Tibial nerve (tissue), 4 donors: ENCODE data around the gene SPRR1A.

ENCODE experiments used
- EP300 ChIP-seq, 2 donors: sonication (generic); formaldehyde crosslinking; IDR thresholded peaks; one replicate each; pipeline ENCODE4 v1.6.1; 2017; ENCODE audit warnings: antibody characterized with exemption in 2 of 2, mild to moderate bottlenecking in 1 of 2
- POLR2A ChIP-seq, 2 donors: fragments of 450-650 bp; IDR thresholded peaks; one replicate each; pipeline ENCODE4 v1.6.1; 2017; ENCODE audit warnings: antibody characterized with exemption in 2 of 2, mild to moderate bottlenecking in 2 of 2, moderate library complexity in 2 of 2
- TF ChIP-seq, protein P1 (sequence below), 5 experiments: fragments of 200-600 bp in 3 of 5; fragments of 450-650 bp in 2 of 5; sonication (generic) in 3 of 5; IDR thresholded peaks; one replicate each; pipeline ENCODE4 v1.5.1; 2016 to 2019; ENCODE audit warnings: antibody characterized with exemption in 5 of 5, mild to moderate bottlenecking in 3 of 5, moderate library complexity in 2 of 5

DNA sequence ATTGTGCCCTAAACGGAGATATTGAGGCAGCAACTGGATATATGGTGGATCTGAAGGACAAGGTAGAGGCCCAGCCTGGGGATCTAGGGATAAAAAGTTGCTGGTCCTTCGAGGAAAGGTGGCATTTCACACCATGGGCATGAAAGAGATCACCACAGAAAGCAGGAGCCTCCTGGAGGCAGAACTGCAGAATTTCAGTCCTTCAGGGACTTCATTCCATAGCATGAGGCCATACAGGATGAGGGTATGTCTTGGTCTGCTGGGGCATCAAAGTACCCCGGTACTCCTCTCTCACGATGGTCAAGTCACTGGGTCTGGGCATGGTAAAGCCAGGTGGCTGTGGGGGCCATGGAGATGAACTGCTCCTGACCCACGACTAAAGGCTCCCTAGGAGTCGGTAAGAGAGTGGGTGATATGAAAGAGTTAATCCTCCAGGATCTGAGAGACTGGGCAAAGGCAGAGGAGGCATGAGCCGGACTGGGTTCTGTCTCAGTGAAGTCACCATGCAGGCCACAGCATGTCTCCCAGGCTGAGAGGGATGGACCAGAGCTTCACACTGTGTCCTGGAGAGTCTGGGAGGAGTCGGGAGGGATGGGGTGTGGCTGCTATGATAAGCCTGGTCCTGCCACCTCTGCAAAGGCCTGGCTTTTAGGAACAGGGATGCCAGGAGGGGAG is 42.7 kb upstream of the SPRR1A start:
- no peak for TF ChIP-seq EP300 (IDR thresholded peaks at IDR 0.05)
- TF ChIP-seq, protein P1, sequence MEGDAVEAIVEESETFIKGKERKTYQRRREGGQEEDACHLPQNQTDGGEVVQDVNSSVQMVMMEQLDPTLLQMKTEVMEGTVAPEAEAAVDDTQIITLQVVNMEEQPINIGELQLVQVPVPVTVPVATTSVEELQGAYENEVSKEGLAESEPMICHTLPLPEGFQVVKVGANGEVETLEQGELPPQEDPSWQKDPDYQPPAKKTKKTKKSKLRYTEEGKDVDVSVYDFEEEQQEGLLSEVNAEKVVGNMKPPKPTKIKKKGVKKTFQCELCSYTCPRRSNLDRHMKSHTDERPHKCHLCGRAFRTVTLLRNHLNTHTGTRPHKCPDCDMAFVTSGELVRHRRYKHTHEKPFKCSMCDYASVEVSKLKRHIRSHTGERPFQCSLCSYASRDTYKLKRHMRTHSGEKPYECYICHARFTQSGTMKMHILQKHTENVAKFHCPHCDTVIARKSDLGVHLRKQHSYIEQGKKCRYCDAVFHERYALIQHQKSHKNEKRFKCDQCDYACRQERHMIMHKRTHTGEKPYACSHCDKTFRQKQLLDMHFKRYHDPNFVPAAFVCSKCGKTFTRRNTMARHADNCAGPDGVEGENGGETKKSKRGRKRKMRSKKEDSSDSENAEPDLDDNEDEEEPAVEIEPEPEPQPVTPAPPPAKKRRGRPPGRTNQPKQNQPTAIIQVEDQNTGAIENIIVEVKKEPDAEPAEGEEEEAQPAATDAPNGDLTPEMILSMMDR (IDR thresholded peaks at IDR 0.05) = no peak
- TF ChIP-seq POLR2A (IDR thresholded peaks at IDR 0.05) = no peak
